ENCODE data around the gene MRPS18A.
"Not testable (repeated sequence)": the region's sequence is repeated elsewhere in the genome, so short reads cannot be mapped to it uniquely, and the experiment has no call there.

The MRPS18A gene

GRCh38 chr6:43669050-43669921 is 18.3 kb downstream of the MRPS18A start:
- no peak for DNase-seq

GRCh38 chr6:43668151-43669028 is 19.2 kb downstream of the MRPS18A start:
- DNase-seq = peak; percentile 61

- DNase-seq = peak; percentile 63
These were observed 20.1 kb downstream of the MRPS18A start for GRCh38 chr6:43667245-43668150.

DNA sequence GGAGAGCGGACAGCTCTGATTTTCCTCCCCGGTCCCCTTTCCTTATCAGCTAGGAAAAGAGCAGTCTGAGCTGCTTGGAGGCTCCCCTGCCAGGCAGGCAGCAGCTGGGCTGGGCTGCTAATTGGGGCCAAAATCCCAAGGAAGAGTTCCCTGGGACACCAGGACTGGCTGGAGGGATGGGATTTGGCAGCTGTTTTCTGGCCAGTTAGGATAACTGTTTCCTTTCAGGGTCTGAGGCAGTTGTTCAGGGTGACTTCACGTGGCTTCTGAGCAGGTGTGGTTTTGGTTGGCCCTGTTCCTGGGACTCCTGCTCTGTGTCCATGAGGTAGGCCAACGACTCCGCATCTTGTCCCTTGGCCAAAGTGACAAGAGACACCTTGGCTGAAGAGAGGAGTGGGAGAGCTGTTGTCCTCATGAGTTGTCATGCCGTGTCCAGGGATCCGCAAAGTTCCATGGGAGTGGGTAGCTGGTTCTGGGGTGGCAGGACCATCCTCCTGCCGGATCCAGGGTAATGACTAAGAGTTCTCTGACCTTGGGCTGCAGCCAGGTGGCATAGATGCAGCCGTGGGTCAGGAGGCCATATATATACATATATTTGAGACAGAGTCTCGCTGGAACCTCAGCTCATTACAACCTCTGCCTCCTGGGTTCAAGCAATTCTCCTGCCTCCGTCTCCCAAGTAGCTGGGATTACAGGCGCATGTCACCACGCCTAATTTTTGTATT is 21.2 kb downstream of the MRPS18A start:
- no peak for DNase-seq

- no peak for DNase-seq
These were observed 22.2 kb downstream of the MRPS18A start for GRCh38 chr6:43665376-43665775.

DNA sequence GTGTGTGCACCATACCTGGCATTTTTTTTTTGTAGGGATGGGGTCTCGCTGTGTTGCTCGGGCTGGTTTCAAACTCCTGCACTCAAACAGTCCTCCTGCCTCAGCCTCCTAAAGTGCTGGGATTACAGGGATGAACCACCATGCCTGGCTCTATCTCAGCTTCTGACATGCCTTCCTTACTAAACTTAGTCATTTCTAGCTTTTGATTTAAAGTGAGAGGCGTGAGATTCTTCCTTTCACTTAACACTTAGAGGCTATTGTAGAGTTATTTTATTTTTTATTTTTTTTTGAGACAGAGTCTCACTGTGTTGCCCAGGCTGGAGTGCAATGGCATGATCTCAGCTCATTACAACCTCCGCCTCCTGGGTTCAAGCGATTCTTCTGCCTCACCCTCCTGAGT is 24.6 kb downstream of the MRPS18A start:
- not testable (repeated sequence) for DNase-seq

DNA sequence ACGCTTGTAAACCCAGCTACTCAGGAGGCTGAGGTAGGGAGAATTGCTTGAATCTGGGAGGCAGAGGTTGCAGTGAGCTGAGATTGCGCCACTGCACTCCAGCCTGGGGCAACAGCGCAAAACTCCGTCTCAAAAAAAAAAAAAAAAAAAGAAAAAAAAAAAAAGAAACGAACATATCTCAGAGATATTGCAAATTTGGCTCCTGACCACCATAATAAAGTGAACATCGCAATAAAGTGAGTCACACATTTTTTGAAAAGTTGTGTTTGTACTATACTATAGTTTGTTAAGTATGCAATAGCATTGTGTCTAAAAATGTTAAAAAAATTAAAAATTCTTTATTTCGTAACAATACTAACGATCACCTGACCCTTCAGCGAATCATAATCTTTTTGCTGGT is 29.4 kb downstream of the MRPS18A start:
- no peak for DNase-seq

DNA sequence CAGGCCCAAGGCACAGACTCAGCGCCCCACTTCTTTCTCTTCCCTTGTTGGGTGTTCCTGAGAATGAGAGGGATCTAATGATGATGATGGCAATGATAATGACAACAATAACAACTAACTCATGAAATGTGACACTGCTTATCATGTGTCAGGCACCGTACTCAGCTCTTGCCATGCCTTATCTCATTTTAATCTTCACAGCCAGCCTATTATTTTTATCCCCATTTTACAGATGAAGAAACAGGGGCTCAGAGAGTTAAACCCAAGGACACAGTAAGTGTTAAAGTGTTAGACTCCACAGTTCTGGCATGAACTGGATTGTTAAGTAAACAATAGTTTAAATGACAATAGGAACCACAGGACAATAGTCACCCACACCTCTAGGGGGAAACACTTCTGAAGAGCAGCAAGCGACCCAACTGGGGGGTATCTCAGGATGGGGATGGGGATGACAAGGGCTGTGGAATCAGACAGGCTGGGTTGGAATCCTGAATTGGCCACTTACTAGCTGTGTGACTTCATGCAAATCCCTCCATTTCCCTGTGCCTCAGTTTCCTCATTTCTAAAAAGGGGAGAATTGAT is 30.3 kb downstream of the MRPS18A start:
- DNase-seq = no peak

GRCh38 chr6:43652822-43653221 is 34.8 kb downstream of the MRPS18A start:
- DNase-seq = not testable (repeated sequence)

- DNase-seq = no peak
These were observed 39.3 kb downstream of the MRPS18A start for GRCh38 chr6:43648248-43648647.

DNA sequence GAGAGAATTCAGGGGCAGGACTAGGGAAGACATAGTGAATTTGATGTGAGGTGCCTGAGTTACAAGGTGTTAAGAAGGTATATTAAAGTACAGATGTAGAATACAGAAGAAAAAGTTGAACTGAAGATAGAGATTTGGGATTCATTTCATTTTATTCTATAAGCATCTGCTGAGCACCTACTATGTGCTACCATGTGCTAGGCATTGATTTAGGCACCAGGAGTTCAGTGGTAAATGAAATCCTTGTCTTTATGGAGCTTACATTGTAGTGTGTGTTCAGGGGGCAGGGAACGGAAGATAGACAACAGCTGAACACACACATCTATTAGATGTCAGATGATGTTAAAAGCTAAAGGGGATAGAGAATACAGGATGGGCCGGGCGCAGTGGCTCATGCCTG is 40.0 kb downstream of the MRPS18A start:
- DNase-seq = no peak

GRCh38 chr6:43645613-43645964 is 42.0 kb downstream of the MRPS18A start:
- no peak for DNase-seq

DNA sequence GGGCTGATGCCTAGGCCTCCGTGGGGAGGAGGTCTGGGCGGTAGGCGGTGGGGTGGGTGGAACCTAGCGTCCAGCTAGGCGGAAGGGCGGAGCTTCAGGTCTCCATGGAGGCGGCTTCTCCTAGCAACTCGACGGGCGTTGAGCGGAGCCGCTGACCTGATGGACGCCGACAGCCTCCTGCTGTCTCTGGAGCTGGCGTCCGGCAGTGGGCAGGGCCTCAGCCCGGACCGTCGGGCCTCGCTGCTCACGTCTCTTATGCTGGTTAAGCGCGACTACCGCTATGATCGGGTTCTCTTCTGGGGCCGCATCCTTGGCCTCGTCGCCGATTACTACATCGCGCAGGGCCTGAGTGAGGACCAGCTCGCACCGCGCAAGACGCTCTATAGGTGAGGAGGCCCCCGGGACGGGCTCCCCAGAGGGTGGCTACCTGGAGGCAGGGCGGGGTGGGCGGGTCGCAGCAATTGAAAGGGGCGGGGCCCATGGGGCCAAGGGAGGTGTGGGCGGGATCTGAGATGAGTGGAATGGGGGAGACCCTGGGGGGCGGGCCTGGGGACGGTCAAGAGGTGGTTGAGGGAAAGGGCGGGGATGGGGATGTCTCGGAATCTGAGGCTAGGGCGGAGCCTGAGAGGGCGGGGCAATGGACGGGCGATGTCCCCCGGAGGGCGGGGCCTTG is 42.5 kb downstream of the MRPS18A start, which contains the start of gene RSPH9:
Gene RSPH9 (plus strand): TSS at position 97 of the 673 bp plus-strand sequence. CDS start 63 bp downstream, at position 160.
- no peak for DNase-seq

GRCh38 chr6:43639984-43640800 is 47.4 kb downstream of the MRPS18A start:
- DNase-seq = no peak

- DNase-seq = no peak
These were observed 51.3 kb downstream of the MRPS18A start for GRCh38 chr6:43636308-43636659.

DNA sequence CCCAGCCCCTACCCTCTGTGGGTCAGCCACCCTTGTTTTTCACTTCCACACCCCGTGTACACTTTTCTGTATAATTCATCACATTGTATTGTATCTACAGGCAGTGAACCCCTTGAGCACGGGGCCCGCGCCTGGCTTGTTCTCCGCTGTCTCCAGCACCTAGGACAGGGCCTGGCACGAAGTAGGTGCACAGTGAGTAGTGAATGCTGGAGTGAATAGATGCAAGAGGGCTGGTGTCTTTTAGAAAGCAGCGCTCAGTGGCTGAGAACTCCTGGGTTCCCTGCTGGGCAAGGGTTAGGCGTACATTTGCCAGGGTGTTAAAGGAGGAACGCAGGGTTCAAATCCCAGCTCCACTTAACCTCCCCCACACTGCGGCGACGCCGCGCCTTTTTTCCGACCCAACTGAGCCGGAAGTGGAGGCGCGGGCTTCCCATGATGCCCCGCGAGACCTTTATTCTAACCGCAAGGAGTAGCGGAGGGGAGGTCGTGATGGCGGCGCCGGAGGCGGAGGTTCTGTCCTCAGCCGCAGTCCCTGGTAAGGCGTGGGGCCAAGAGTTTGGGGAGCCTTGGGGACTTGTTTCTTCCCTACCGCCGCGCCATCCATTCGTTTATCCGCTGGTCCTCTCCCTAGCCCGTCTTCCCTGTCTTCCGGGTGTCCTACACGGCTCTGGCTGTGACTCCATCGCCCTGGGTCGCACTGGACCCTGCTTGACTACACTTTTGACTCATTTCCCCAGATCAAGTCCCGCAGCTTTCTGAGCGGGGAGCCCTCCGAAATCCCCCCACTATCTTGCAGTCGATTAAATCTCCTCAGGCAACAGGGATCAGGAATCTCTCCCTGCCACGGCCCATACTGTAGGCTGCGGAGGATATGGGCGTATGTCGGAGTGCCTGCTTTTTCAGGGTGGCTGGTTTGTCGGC is 51.9 kb downstream of the MRPS18A start, which contains the start of gene MAD2L1BP:
Gene MAD2L1BP (plus strand): TSS at position 454 of the 921 bp plus-strand sequence. CDS start 36 bp downstream, at position 490.
- DNase-seq = peak; percentile 45

GRCh38 chr6:43634702-43635303 is 52.8 kb downstream of the MRPS18A start:
- DNase-seq = peak; percentile 99

- not testable (repeated sequence) for DNase-seq
These were observed 54.6 kb downstream of the MRPS18A start for GRCh38 chr6:43633002-43633401.

Measured in NCI-H524 treated with DMSO at 0.1 percent for 48 hours (cell line).